CD4-positive, alpha-beta memory T cell (primary cell): Measurements from ENCODE around the gene TMEM175. TPM values are rescaled to one million over a fixed set of nuclear protein-coding genes. Genes with fewer than 3 reads are reported as not detected.
A peak's percentile ranks its signal among the peaks of the same experiment; 100 is the strongest.

Source experiments
- CTCF ChIA-PET: fragments of 350-600 bp; sonication (Branson Sonifier 250); formaldehyde crosslinking; loops from one replicate; lab custom pipeline; 2021; ENCODE audit warnings: inconsistent platforms; ENCODE audit not compliant: partially characterized antibody; lab: Charles Lee
- POLR2A ChIA-PET: fragments of 350-600 bp; sonication (Branson Sonifier 250); formaldehyde crosslinking; loops from one replicate; lab custom pipeline; 2021; ENCODE audit not compliant: partially characterized antibody; lab: Charles Lee
- DNase-seq, 5 donors: peaks; one replicate each; pipeline versions ENCODE4 v3.0.0 to v3.0.0-alpha.2; 2020 to 2022; ENCODE audit warnings: mixed read lengths in 1 of 5
- H3K27ac ChIP-seq: one replicate; pipeline ENCODE4 v1.7.0; 2013; ENCODE audit warnings: low read depth, low read length
- H3K27me3 ChIP-seq: 2 replicates; pipeline ENCODE4 v1.7.0; 2013; ENCODE audit warnings: mild to moderate bottlenecking, low read length, moderate library complexity; ENCODE audit not compliant: insufficient read depth
- H3K36me3 ChIP-seq: 2 replicates; pipeline ENCODE4 v1.7.0; 2013; ENCODE audit warnings: mild to moderate bottlenecking, low read length, moderate library complexity; ENCODE audit not compliant: insufficient read depth
- H3K4me1 ChIP-seq: 2 replicates; pipeline ENCODE4 v1.7.0; 2013; ENCODE audit warnings: mild to moderate bottlenecking, low read length, moderate library complexity; ENCODE audit not compliant: insufficient read depth
- H3K4me3 ChIP-seq, 2 donors: one replicate each; pipeline ENCODE4 v1.7.0; 2013; ENCODE audit warnings: low read length in 2 of 2, mild to moderate bottlenecking in 1 of 2
- H3K9me3 ChIP-seq, 2 donors: one replicate each; pipeline ENCODE4 v1.7.0; 2013; ENCODE audit warnings: low read length in 2 of 2, control low read depth in 1 of 2; ENCODE audit not compliant: control insufficient read depth in 1 of 2
- H3K27ac Mint-ChIP-seq, 7 donors: one replicate each; pipeline ENCODE4 v1.8.0; 2020 to 2021; ENCODE audit warnings: mixed read lengths in 7 of 7, mild to moderate bottlenecking in 6 of 7, inconsistent platforms in 3 of 7, moderate library complexity in 3 of 7
- H3K27me3 Mint-ChIP-seq, 2 donors: one replicate each; pipeline ENCODE4 v1.8.0; 2020 to 2021; ENCODE audit warnings: mixed read lengths in 2 of 2
- H3K36me3 Mint-ChIP-seq, 2 donors: one replicate each; pipeline ENCODE4 v1.8.0; 2020 to 2021; ENCODE audit warnings: mixed read lengths in 2 of 2, inconsistent platforms in 1 of 2, mild to moderate bottlenecking in 1 of 2
- H3K4me1 Mint-ChIP-seq, 4 donors: one replicate each; pipeline ENCODE4 v1.8.0; 2020 to 2021; ENCODE audit warnings: mixed read lengths in 4 of 4, mild to moderate bottlenecking in 1 of 4
- H3K4me3 Mint-ChIP-seq, 8 donors: one replicate each; pipeline ENCODE4 v1.8.0; 2020 to 2021; ENCODE audit warnings: mixed read lengths in 8 of 8, mild to moderate bottlenecking in 7 of 8, moderate library complexity in 6 of 8, inconsistent platforms in 3 of 8
- H3K9me3 Mint-ChIP-seq, 8 donors: one replicate each; pipeline ENCODE4 v1.8.0; 2020 to 2021; ENCODE audit warnings: mixed read lengths in 8 of 8, mild to moderate bottlenecking in 5 of 8, inconsistent platforms in 3 of 8, moderate library complexity in 1 of 8
- intact Hi-C: fragments of 100-400 bp; cut with micrococcal nuclease; formaldehyde crosslinking; loops from one replicate; pipeline ENCODE4 v1.15.1; 2023
- polyA plus RNA-seq, 2 donors: library from polyadenylated mRNA; unstranded; fragments of 300-500 nt; fragmentation: Illumina TruSeq; gene quantifications; one replicate each; pipeline ENCODE4 v1.2.3, GENCODE V29; 2021
- total RNA-seq, 2 experiments: library from RNA; stranded (reverse); gene quantifications; one replicate each; pipeline ENCODE4 v1.2.3, GENCODE V29; 2021

The TMEM175 gene
- total and polyA plus RNA-seq, 4 experiments from 2014 or later: 11.5 to 52.3 (median 31.3) TPM

DNA sequence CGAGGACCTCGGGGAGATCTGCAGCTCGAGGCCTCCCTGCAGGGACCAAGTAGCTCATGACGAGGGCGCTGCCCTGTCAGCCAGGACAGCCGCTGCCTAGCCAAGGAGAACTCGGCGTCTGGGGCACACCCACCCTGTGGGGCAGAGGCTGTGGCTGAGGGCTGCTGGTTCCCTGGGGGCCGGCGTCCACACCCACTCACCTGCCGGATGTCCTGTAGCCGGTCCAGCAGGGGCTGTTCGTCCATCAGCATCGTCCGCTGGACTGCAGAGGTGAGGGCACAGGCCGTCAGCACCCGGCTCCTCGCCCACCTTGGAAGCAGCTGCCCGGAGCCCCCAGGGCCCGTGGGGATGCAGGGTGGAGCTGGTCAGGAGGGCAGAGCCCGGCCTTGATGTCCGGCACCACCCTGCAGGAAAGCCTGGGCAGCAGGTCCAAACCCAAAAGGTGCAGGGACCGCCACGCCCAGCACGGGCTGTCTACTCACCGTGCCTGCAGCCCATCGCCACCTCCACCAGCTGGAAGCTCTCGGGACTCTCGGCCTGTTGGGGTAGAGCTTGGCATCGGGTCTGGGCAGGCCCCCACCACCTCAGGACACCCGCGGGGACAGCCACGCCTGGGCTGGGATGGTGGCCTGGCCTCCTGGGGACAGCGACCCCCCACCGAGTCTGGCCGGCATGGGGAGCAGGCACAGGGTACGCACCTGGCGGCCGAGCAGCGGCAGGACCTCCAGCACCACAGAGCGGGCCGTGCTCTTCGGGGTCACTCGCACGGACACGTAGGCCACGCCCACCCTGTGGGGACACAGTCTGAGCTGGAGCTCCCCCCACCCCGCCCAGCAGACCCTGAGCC lies 34.2 kb downstream of the TMEM175 start:
- DNase-seq: no peak

DNA sequence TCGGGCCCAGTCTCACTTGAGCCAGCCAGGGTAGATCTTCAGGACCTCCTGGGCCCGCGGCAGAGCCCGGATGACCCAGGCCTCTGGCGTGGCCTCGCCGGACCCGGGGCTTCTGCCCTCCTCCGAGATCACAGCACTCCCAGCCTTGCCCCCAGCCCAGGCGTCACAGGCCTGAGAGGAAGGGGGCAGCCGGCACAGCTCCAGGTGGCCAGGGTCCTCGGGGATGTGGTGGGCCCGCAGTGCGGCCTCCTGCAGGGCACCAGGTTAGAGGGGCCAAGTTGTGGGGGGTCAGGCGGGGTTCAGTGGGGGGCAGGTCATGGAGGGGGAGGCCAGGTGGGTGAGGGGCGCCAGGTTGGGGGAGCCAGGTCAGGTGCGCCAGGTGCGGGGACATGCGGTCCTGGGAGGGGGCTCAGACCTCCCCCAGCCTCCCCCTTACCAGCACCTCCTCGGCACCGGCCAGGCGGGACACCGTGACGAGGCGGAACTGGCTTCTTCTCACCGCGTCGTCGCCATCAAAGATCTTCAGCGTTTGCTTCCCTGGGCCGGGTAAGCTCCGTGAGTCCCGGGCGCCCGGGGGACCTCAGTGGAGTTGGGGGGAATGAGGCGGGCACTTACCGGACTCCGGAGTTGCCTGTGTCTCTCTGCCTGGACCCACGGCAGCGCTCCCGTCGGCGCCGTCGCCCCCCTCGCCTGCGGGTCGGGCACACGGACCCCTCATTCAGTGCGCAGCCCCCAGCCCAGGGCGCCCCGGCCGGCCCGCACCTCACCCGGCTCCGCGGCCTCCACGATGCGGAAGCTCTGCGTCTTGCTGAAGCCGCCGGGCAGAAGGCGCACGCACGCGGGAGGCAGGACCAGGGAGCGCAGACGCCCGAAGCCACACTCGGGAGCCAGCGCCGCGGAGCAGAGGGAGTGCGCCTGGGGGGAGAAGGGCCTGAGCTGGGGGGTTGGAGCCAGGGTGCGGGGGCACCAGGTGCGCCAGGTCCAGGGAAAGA lies 35.1 kb downstream of the TMEM175 start:
- intact Hi-C loops: no loop called here
- H3K4me1 ChIP-seq: peaks cover 20% of the 10 kb centered on the region
- no peak overlapping the region for H3K27ac Mint-ChIP-seq
- no peak overlapping the region for H3K4me3 Mint-ChIP-seq
- H3K9me3 ChIP-seq: no peaks in the 10 kb centered on the region
- peaks cover 0 to 2% (median 0%) of the 10 kb centered on the region in 8 donors for H3K9me3 Mint-ChIP-seq
- H3K4me1 Mint-ChIP-seq: peaks cover 0 to 13% (median 3%) of the 10 kb centered on the region in 4 donors
- no peaks in the 10 kb centered on the region for H3K27me3 ChIP-seq
- no peaks in the 10 kb centered on the region for H3K27me3 Mint-ChIP-seq
- no peak overlapping the region for H3K27ac ChIP-seq
- H3K36me3 ChIP-seq: peaks cover 7% of the 10 kb centered on the region
- H3K4me3 ChIP-seq: no peak overlapping the region
- CTCF ChIA-PET: no interaction called here
- DNase-seq: no peak
- POLR2A ChIA-PET: interaction anchor here (0.7 kb wide), 1 partner anchor 35 kb away, joined by 4 read pairs; the partner anchor contains the start of genes GAK and TMEM175
- no peaks in the 10 kb centered on the region for H3K36me3 Mint-ChIP-seq

More for the DNA sequence above, 34.2 kb downstream of the TMEM175 start:
- peaks cover 0 to 2% (median 0%) of the 10 kb centered on the region in 8 donors for H3K9me3 Mint-ChIP-seq
- H3K9me3 ChIP-seq: no peaks in the 10 kb centered on the region
- H3K27me3 Mint-ChIP-seq: no peaks in the 10 kb centered on the region
- H3K36me3 Mint-ChIP-seq: peaks cover 0 to 4% of the 10 kb centered on the region in 2 donors
- no peaks in the 10 kb centered on the region for H3K27me3 ChIP-seq
- H3K27ac Mint-ChIP-seq: no peak overlapping the region
- peaks cover 7% of the 10 kb centered on the region for H3K36me3 ChIP-seq
- ChIA-PET POLR2A (no interaction called here), CTCF (no interaction called here)
- no peak overlapping the region for H3K4me3 Mint-ChIP-seq
- H3K27ac ChIP-seq: no peak overlapping the region
- H3K4me3 ChIP-seq: no peak overlapping the region
- intact Hi-C loops: no loop called here
- peaks cover 0 to 13% (median 3%) of the 10 kb centered on the region in 4 donors for H3K4me1 Mint-ChIP-seq
- peaks cover 11% of the 10 kb centered on the region for H3K4me1 ChIP-seq

DNA sequence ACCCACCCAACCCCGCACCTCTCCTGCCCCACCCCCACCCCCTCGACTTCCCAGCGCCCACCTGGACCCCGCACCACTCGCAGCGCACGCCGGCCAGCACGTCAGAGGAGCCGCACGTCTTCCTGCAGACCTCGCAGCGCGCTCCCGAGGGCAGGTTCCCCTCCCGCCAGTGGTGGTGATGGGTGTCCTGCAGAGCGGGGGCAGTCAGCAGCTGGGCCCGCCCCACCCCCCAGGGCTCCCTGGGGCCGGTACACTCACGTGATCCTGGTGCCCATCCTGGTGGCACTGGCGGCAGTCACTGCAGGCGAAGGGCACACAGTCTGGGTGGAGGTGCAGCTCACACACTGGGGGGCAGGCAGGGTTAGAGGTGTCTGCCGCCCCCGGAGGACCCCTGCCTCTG lies 36.0 kb downstream of the TMEM175 start:
- Mint-ChIP-seq H3K36me3 (no peaks in the 10 kb centered on the region), H3K27ac (no peak overlapping the region), H3K9me3 (peaks cover 0 to 2% (median 0%) of the 10 kb centered on the region in 8 donors), H3K4me3 (no peak overlapping the region), H3K27me3 (no peaks in the 10 kb centered on the region), H3K4me1 (peaks cover 0 to 13% (median 3%) of the 10 kb centered on the region in 4 donors)
- H3K27me3 ChIP-seq: no peaks in the 10 kb centered on the region
- H3K36me3 ChIP-seq: peaks cover 7% of the 10 kb centered on the region
- CTCF ChIA-PET: no interaction called here
- no peak overlapping the region for H3K27ac ChIP-seq
- H3K4me3 ChIP-seq: no peak overlapping the region
- intact Hi-C loops: no loop called here
- DNase-seq: no peak
- H3K4me1 ChIP-seq: peaks cover 24% of the 10 kb centered on the region
- POLR2A ChIA-PET: interaction anchor here (0.7 kb wide), 1 partner anchor 36 kb away, joined by 4 read pairs; the partner anchor contains the start of genes GAK and TMEM175
- H3K9me3 ChIP-seq: no peaks in the 10 kb centered on the region

DNA sequence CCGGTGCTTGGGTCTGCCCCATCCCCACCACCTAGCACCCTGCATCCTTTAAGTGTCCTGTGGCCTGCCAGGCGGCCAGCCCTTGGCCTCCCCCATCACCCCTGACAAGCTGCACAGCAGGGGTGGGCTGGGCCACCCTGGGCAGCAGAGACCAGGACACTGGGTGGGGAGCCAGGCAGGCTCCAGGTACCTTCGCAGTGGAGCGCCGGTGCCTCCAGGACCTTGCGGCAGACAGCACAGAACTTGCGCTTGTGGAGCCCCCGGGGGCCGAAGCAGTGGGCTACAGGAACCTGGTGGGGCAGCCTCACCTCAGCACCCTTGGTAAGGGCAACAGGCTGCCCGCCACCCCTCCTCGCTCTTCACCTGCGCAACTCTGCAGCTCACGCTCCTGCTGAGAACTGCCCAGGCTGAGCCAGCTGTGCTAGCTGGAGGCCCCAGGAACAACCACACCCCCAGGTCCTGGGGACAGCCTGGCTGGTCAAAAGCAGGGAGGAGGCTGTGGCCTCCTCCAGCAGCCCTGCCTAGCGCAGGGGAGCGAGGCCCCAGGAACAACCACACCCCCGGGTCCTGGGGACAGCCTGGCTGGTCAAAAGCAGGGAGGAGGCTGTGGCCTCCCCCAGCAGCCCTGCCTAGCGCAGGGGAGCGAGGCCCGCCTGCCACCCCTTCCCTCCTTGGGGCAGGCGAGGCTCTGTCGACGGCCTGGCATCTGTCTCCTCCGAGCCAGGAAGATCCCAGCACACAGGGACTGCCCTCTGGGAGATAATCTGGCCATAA lies 36.5 kb downstream of the TMEM175 start:
- intact Hi-C loops: no loop called here
- H3K27me3 Mint-ChIP-seq: no peaks in the 10 kb centered on the region
- peaks cover 7% of the 10 kb centered on the region for H3K36me3 ChIP-seq
- H3K9me3 Mint-ChIP-seq: peaks cover 0 to 2% (median 0%) of the 10 kb centered on the region in 8 donors
- H3K36me3 Mint-ChIP-seq: no peaks in the 10 kb centered on the region
- no peak overlapping the region for H3K27ac ChIP-seq
- H3K9me3 ChIP-seq: no peaks in the 10 kb centered on the region
- no peak for DNase-seq
- no peak overlapping the region for H3K27ac Mint-ChIP-seq
- no peak overlapping the region for H3K4me3 ChIP-seq
- H3K4me3 Mint-ChIP-seq: no peak overlapping the region
- CTCF ChIA-PET: no interaction called here
- H3K4me1 ChIP-seq: peaks cover 24% of the 10 kb centered on the region
- POLR2A ChIA-PET: interaction anchor here (0.7 kb wide), 1 partner anchor 37 kb away, joined by 4 read pairs; the partner anchor contains the start of genes GAK and TMEM175
- peaks cover 0 to 13% (median 3%) of the 10 kb centered on the region in 4 donors for H3K4me1 Mint-ChIP-seq
- H3K27me3 ChIP-seq: no peaks in the 10 kb centered on the region

DNA sequence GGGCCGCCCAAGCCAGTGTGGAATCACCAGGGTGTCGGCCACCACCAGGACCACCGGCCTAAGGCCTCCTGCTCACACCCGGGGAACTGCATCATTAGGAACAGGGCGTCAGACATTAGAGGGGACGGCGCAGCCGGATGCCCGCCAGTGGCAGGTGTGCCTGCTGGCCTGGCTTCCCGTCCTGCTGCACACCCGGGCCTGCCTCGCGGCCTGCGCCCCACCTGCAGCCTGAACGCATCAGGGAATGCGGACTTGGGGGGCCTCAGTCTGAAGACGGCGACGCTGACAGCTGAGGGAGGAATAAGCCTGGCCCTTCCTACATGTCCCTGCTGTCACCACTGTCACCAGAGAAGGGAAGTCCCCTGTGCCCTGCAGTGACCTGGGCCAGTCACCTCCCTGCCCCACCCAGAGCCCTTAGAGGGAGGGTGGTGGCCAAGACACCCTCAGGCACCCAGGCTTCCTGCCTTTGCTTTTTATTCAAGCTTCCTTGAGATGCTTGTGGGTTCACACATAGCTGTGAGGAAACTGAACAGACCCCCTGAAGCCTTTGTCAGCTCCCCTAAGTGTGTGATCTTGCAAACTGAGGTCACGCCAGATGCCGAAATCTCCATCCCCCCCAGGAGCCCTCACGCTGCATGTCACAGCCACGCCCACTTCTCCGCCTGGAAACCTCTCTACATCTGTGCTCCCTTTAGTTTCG lies 37.9 kb downstream of the TMEM175 start:
- Mint-ChIP-seq H3K27ac (no peak overlapping the region), H3K27me3 (no peaks in the 10 kb centered on the region), H3K4me3 (peak overlapping the region in 7 of 8 donors; percentile 25 to 41 (median 32)), H3K4me1 (peaks cover 0 to 13% (median 3%) of the 10 kb centered on the region in 4 donors), H3K9me3 (peaks cover 0 to 2% (median 0%) of the 10 kb centered on the region in 8 donors), H3K36me3 (no peaks in the 10 kb centered on the region)
- Histone ChIP-seq H3K4me1 (peaks cover 24% of the 10 kb centered on the region), H3K4me3 (no peak overlapping the region), H3K27me3 (no peaks in the 10 kb centered on the region), H3K36me3 (peaks cover 7% of the 10 kb centered on the region), H3K27ac (no peak overlapping the region), H3K9me3 (no peaks in the 10 kb centered on the region)
- POLR2A ChIA-PET: no interaction called here
- no peak for DNase-seq
- intact Hi-C loops: no loop called here
- CTCF ChIA-PET: no interaction called here

DNA sequence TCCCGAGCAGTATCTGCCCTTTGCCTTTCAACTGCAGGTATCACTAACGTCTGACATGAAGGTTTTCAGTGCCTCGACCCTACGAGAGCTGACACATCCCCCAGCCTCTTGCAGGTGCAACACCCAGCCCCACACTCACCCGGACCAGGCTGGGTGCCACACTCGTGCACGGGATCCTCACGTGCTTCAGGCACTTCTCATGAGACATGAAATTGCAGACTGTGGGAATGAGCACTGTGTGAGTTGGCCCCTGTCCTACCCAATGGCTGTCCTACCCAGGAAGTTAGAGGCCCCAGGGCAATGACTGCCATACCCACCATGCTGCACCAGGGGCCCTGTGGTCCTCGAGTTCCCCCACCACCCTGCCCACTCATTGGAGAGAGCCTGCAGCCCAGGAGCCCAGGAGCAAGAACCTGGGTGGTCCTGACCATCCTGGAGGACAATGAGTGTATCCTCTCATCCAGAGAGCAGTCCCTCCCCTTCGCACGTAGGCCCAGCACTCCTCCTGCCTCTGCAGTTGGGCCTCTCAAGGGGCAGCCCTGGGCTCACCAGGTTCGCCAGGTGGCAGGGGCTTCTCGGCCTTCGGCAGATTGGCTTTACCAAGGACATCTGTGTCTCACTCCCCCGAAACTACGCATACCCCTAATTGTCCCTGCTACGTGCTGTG lies 38.7 kb downstream of the TMEM175 start:
- Histone ChIP-seq H3K4me3 (no peak overlapping the region), H3K4me1 (peaks cover 24% of the 10 kb centered on the region), H3K9me3 (no peaks in the 10 kb centered on the region), H3K36me3 (peaks cover 7% of the 10 kb centered on the region), H3K27ac (no peak overlapping the region), H3K27me3 (no peaks in the 10 kb centered on the region)
- intact Hi-C loops: no loop called here
- peaks cover 0 to 13% (median 3%) of the 10 kb centered on the region in 4 donors for H3K4me1 Mint-ChIP-seq
- H3K36me3 Mint-ChIP-seq: no peaks in the 10 kb centered on the region
- ChIA-PET POLR2A (interaction anchor here (2.4 kb wide), 1 partner anchor 39 kb away, joined by 11 read pairs; no protein-coding TSS in a partner anchor), CTCF (no interaction called here)
- H3K27ac Mint-ChIP-seq: no peak overlapping the region
- H3K9me3 Mint-ChIP-seq: no peaks in the 10 kb centered on the region
- no peak for DNase-seq
- H3K4me3 Mint-ChIP-seq: peak overlapping the region in 4 of 8 donors; percentile 12 to 59 (median 42)
- no peaks in the 10 kb centered on the region for H3K27me3 Mint-ChIP-seq
